Measurements from ENCODE around the gene RFTN1.

GRCh38 chr3:16378415-16378814 is 135.1 kb downstream of the RFTN1 start:
- TF ChIP-seq, protein P1, sequence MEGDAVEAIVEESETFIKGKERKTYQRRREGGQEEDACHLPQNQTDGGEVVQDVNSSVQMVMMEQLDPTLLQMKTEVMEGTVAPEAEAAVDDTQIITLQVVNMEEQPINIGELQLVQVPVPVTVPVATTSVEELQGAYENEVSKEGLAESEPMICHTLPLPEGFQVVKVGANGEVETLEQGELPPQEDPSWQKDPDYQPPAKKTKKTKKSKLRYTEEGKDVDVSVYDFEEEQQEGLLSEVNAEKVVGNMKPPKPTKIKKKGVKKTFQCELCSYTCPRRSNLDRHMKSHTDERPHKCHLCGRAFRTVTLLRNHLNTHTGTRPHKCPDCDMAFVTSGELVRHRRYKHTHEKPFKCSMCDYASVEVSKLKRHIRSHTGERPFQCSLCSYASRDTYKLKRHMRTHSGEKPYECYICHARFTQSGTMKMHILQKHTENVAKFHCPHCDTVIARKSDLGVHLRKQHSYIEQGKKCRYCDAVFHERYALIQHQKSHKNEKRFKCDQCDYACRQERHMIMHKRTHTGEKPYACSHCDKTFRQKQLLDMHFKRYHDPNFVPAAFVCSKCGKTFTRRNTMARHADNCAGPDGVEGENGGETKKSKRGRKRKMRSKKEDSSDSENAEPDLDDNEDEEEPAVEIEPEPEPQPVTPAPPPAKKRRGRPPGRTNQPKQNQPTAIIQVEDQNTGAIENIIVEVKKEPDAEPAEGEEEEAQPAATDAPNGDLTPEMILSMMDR (IDR thresholded peaks at IDR 0.05): no peak
- TF ChIP-seq POLR2A (IDR thresholded peaks at IDR 0.05) (no peak), EP300 (IDR thresholded peaks at IDR 0.05) (no peak)

Data from tibial nerve (tissue), 4 donors.